Stimulated activated CD4-positive, alpha-beta T cell treated with anti-CD3 and anti-CD28 coated beads, Interleukin-2, amount 100 ng/mL, for 24 hours (primary cell): ENCODE results near the gene EIF3CL.
"Not testable (repeated sequence)": the region's sequence is repeated elsewhere in the genome, so short reads cannot be mapped to it uniquely, and the experiment has no call there.

Experiments
- DNase-seq, 2 donors: peaks; one replicate each; pipeline ENCODE4 v3.0.0-alpha.2; 2020

Gene EIF3CL, protein sequence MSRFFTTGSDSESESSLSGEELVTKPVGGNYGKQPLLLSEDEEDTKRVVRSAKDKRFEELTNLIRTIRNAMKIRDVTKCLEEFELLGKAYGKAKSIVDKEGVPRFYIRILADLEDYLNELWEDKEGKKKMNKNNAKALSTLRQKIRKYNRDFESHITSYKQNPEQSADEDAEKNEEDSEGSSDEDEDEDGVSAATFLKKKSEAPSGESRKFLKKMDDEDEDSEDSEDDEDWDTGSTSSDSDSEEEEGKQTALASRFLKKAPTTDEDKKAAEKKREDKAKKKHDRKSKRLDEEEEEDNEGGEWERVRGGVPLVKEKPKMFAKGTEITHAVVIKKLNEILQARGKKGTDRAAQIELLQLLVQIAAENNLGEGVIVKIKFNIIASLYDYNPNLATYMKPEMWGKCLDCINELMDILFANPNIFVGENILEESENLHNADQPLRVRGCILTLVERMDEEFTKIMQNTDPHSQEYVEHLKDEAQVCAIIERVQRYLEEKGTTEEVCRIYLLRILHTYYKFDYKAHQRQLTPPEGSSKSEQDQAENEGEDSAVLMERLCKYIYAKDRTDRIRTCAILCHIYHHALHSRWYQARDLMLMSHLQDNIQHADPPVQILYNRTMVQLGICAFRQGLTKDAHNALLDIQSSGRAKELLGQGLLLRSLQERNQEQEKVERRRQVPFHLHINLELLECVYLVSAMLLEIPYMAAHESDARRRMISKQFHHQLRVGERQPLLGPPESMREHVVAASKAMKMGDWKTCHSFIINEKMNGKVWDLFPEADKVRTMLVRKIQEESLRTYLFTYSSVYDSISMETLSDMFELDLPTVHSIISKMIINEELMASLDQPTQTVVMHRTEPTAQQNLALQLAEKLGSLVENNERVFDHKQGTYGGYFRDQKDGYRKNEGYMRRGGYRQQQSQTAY

DNA sequence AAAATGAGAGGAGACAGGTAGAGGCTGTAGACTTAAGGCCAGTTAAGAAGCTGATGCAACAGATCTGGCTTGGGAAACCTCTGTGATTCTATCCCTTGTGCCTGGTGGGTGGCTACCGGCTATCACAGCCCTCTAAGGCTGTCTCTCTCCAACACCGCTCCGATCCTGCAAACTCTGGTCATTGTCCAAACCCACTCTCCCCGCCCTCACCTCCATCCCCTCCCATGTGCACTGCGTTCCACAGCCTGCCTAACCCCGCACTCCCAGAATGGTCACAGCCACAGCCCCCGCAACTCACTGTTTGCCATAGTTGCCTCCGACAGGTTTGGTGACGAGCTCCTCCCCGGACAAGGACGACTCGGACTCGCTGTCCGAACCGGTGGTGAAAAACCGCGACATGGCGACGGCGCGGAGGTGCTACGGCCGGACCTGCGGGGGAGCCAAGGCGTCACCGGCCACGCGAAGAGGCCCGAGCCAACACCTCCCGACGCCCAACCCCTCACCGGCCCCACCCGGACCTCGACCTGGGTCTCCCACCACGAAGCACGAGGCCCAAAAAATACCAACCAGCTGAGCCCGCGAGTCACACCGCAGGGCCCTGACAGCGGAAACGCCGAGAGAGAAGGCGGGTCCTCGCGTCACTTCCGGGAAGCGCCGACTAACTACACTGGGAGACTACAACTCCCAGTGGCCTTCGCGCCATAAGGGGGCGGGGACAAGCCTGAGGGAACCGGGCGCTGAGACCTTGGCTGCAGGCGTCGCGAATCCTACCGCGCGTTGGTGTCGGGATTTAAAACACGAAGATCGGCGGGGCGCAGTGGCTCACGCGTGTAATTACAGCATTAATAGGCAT is at the start of gene EIF3CL:
EIF3CL (minus strand) TSS at position 622 of the 853 bp plus-strand sequence; CDS start at position 399, 223 bp downstream.
- DNase-seq: not testable (repeated sequence)

DNA sequence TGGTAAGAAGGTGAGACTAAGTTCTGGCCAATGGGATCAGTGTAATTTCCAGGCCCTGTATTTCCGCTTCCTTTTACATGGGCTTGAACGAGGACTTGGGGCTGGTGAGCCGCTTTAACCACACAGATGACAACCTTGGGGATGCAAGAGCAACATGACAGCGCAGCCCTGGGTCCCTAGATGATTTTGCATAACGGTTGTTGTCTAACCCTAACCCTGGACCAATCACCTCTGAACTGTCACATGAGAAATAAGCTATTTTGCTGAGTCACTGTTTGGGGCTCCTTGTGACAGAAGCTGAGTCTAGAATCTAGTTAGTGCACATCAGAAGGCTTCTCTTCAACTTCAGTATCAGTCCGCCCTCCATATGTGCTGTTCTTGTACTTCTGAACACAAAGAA is 43.4 kb upstream of the EIF3CL start:
- not testable (repeated sequence) for DNase-seq

DNA sequence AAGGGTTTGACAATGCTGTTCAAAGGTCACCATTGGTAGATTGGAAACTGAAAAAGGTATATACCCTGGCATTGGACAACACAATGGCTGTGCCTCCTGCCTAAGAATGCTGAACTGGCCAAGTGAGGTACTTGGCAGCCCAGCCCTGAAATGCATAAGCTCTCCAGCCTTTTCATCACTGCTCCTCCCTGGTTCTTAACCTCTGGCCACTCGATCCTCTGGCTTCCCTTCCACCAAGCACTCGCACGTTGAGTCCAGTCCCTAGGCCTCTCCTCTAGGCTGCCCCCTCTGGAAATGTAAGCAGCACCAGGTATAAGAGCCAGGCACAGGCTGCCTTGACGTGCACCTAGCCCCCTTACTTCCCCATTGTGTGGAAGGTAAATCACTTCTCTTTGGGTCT is 42.7 kb upstream of the EIF3CL start:
- not testable (repeated sequence) for DNase-seq

DNA sequence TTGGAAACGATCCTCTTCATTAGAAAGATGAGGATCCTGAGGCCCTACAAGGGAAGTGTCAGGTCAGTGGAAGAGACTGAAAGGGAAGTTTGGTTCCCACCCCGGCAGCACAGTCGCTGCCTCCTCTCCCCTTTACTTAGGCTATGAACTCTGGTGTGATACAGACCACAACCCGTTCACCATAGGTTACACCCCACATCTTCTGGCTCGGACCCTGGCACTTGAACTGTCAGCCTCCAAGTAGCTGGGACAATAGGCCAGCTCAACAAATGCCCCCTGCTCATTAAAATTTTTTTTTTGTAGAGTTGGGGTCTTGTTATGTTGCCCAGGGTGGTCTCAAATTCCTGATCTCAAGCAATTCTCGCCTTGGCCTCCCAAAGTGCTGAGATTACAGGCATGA is 40.3 kb upstream of the EIF3CL start:
- DNase-seq: not testable (repeated sequence)

DNA sequence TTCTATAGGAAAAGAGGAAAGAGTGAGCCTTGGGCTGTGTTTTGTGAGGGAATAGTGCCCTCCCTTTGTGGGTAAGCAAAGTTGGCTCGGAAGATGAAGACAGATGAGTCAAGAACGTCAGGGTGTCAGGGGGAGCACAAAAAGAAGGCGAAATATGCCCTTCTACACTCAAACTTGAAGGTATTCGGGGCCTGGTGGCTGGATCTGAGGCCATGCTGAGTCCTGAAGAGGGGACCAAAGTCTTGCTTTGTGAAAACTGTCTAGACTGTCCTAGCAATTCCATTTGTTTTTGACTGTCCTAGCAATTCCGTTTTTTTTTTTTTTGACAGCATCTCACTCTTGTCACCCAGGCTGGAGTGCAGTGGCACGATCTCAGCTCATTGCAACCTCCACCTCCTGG is 35.3 kb upstream of the EIF3CL start:
- not testable (repeated sequence) for DNase-seq

DNA sequence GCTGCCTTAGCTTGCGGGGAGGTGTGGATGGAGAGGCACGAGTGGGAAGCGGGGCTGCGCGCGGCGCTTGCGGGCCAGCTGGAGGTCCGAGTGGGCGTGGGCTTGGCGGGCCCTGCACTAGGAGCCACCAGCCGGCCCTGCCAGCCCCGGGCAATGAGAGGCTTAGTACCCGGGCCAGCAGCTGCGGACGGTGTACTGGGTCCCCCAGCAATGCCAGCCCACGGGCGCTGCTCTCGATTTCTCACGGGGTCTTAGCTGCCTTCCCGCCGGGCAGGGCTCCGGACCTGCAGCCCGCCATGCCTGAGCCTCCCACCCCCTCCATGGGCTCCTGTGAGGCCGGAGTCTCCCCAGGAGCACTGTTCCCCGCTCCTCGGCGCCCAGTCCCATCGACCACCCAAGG is 31.7 kb upstream of the EIF3CL start:
- not testable (repeated sequence) for DNase-seq

DNA sequence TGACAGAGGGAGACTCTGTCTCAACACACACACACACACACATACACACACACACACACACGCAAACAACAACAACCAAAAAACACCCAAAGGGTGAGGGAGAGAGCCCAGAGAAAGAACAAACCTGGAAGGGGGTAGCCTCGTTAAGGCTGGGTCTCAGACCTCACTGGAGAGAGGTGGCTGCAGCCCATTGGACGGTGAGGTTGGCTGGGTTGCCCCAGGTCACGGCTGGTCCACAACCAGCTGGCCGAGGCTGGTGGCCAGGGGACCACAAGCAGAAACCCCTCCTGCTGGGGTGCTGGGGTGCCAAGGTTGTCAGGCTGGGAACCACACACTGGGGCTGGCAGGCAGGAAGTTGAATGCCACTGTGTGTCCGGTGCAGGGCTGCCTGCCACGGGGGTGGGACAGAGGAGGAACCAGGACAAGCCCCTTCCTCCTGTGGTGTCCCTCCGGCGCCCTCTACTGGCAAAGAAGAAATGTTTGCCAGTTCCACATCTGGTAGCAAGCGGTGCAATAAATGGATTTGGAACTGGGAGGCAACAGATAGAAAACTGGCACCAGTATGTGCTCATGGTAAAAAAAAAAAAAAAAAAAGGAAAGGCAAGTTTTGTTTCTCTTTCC is 22.5 kb upstream of the EIF3CL start:
- not testable (repeated sequence) for DNase-seq

DNA sequence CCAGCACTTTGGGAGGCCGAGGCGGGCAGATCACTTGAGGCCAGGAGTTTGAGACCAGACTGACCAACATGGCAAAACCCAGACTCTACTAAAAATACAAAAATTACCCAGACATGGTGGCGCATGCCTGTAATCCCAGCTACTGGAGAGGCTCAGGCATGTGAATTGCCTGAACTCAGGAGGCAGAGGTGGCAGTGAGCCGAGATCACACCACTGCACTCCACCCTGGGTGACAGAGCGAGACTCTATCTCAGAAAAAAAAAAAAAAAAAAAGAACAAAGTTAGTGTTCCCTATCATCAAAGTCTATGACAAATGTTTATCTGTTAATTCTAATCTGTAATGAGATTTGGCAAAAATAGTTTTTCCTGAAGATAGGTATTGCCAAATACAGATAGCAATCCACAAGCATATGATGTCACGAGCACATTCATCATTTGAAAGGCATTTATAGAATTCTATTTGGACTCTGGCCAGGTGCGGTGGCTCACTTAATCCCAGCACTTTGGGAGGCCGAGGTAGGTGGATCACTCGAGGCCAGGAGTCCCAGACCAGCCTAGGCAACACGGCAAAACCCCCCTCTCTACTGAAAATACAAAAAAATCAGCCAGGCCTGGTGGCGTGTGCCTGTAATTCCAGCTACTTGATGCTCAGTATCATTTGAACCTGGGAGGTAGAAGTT is 17.6 kb upstream of the EIF3CL start:
- not testable (repeated sequence) for DNase-seq

DNA sequence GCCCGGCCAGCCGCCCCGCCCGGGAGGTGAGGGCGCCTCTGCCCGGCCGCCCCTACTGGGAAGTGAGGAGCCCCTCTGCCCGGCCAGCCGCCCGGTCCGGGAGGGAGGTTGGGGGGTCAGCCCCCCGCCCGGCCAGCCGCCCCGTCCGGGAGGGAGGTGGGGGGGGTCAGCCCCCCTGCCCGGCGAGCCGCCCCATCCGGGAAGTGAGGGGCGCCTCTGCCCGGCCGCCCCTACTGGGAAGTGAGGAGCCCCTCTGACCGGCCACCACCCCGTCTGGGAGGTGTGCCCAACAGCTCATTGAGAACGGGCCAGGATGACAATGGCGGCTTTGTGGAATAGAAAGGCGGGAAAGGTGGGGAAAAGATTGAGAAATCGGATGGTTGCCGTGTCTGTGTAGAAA is 13.4 kb upstream of the EIF3CL start:
- not testable (repeated sequence) for DNase-seq

DNA sequence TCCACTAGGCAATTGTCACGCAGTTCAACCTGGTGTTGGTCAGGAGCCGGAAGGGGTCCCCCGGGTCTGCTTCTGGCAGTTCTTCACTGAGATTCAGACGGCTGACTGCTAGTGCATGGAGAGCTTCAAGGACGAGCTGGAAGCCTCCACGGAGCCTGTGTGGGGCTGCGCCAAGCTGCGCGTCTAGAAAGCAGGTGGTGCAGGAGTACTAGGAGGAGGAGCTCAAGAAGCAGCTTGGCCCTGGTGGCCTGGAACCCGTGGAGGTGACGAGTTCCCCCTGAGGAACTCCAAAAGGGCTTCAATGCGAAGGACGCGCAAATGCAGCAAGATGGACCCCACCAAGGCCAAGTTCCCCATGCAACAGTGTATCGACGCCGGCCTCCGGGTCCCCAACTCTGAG is 10.9 kb upstream of the EIF3CL start:
- DNase-seq: not testable (repeated sequence)

DNA sequence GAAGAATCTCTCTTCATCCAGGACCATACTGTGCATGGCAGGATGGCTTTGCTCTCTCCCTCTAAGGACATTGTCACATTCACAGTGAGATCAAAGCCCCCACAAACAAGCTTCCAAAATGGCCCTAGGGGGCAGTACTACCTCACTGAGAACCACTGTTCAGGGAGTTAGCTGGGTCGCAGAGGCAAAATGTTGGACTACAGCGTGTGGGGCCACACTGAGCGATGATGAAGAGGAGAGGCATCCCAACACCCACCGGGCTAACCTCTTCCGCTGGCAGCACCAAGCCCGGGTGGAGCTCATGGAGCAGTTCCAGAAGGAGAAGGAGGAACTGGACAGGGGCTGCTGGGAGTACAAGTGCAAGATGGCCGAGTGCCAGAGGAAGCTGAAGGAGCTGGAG is 9.9 kb upstream of the EIF3CL start:
- DNase-seq: not testable (repeated sequence)

DNA sequence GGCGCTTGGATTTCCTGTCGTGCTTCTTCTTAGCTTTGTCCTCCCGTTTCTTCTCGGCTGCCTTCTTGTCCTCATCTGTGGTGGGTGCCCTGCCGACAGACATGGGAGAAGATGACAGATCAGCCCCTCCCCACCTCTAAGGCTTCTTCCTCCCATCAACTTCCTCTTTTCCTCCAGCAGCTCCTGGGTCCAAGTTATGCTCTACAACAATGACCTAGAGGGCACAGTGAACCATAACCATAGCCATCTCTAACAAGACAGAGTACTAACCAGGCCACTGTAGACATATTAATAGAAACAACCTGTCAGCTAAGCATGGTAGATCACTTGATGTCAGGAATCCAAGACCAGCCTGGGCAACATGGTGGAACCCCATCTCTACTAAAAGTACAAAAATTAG is 11.6 kb downstream of the EIF3CL start:
- not testable (repeated sequence) for DNase-seq

DNA sequence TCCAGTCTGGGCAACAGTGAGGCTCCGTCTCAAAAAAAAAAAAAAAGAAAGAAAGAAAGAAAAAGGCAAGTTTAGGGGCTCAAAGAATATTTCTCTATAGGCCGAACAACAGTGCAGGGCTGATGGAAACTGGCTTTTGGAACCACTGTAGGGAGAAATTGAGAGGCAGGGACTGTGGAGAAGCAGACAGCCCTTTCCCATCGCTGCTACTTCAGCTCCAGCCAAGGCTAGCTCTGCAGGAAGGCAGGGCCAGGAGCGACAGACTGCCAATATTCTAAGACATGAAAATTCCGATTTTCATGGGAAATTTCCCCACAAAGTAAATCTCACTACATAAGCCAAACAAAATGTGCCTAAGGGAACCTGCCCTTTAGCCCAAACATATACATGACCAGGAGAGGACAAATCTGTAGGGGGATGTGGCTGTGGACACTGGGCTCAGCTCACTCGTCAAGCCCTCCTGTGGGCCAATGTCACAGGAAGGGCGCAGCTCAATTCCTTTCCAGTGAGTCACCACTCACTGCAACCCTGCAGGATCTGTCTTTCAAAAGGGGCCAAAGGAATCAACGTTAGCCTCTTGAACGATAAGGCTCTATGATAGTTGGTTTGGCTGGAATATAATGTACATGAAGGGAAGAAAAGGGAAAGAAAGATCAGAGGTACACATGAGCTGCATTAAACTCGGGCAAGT is 21.3 kb downstream of the EIF3CL start:
- not testable (repeated sequence) for DNase-seq

DNA sequence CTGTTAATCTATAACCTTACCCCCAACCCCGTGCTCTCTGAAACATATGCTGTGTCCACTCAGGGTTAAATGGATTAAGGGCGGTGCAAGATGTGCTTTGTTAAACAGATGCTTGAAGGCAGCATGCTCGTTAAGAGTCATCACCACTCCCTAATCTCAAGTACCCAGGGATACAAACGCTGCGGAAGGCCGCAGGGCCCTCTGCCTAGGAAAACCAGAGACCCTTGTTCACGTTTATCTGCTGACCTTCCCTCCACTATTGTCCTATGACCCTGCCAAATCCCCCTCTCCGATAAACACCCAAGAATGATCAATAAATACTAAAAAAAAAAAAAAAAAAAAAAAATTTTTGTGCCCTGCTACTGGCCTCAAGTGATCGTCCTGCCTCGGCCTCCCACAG is 25.8 kb downstream of the EIF3CL start:
- DNase-seq: not testable (repeated sequence)

DNA sequence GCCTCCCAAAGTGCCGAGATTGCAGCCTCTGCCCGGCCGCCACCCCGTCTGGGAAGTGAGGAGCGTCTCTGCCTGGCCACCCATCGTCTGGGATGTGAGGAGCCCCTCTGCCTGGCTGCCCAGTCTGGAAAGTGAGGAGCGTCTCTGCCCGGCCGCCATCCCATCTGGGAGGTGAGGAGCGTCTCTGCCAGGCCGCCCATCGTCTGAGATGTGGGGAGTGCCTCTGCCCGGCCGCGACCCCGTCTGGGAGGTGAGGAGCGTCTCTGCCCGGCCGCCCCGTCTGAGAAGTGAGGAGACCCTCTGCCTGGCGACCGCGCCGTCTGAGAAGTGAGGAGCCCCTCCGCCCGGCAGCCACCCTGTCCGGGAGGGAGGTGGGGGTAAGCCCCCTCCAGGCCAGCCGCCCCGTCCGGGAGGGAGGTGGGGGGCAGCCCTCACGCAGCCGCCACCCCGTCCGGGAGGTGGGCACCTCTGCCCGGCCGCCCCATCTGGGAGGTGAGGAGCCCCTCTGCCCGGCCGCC is 26.5 kb downstream of the EIF3CL start:
- not testable (repeated sequence) for DNase-seq

DNA sequence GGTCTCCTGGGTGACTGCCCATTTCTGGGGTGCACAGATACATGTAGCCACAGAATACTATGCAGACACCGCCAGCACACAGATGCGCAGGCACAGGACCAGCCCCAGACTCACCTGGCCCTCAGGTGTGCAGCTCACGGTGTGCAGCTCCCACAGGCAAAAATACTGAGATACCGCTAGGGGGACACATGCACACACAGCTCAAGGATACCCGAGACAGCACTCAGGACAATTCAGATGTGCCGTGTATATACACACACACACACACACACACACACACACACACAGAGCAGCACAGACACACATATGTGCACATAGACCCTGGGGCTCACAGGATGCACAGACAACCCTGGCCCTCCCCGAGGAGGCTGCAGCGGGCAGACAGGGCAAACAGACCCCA is 28.5 kb downstream of the EIF3CL start:
- DNase-seq: not testable (repeated sequence)

DNA sequence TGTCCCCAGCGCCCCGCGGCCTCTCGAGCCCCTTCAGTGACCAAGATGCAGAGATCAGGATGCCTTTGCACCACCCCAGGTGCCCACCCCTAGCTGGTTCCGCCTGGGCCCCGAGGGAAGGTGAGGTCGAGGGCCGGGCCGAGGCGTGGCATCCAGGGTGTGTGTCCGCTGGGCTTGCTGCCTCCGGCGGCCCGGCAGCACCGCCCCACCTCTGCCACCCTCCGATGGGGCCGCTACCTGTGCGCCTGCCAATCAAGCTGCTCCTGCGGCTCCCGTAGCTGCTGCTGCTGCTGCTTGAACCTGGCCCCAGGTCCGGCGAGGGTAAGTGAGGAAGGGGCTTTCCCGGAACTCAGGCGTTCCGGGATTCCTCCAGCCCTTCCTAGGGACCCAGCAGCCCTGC is 29.4 kb downstream of the EIF3CL start:
- not testable (repeated sequence) for DNase-seq

DNA sequence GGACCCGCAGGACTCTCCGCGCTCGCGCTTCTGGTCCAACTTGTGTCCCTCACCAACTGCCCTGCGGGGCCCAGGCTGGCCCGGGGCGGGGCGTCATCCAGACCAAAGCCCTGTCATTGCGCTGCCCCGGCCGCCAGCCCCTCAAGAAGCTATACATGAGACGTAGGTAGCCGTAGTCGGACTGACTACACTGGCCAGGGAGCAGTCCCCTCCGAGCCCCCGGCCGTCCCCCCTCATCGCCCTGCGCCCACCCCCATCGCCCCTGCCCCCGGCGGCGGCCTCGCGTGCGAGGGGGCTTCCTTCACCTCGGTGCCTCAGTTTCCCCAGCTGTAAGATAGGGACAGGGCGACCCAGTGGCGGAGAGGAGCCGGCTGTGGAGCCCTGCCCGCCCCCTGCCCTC is 35.7 kb downstream of the EIF3CL start:
- not testable (repeated sequence) for DNase-seq

DNA sequence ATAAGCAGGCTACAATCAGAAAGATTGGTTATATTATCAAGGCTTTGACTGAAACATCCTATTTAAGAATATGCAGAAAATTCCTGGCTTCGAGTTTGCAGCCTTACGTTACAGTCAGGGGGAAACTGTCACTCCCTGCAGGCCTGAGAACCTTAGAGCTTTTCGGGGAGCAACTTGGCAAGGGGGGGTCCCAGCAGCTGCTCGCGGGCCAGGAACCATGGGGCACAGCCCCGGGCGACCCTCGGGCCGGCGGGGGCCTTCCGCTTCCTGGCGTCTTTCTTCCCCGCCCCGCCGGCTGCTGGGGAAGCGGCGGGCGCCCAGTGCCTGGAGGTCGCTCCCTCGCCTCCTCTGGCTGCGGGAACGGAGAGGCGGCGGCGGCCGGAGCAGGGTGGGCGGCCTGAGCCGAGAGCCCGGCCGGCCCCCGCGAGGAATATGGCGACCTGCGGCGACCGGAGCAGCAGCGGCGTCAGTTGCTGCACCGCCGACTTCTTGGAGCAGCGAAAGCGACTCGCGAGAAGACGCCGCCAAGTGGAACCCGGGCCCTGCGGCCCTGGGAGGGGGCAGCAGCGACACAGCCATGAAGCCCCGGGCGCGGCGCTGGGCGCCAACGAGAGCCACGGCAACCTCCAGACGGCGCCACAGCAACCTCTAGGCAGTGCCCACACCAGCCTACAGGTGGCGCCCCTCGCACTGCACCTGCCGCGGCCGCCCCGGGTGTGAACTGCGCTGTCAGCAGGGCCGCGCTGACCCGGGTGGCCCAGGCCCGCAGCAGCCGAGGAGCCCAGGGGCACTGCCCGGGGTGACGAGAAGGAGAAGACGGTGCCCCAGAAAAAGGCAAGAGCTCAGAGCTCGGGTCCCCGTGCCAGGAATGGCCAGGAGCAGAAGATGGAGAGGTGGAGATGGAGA is 39.1 kb downstream of the EIF3CL start:
- DNase-seq: not testable (repeated sequence)

DNA sequence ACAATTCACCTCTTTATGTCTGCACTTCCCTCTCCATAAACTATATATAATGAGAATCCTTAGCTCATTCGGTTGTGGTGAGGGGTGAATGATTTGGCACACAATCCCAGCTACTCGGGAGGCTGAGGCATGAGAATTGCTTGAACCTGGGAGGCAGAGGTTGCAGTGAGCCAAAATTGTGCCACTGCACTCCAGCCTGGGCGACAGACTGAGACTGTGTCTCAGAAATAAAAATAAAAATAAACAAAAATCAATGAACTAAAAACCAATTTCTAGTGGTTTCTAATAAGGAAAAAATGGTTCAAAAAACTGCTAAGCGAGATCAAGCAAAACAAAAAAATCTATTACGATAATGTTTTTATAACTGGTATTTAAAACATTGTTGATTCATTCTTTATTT is 40.2 kb downstream of the EIF3CL start, which contains the start of gene NPIPB6:
NPIPB6 (minus strand) TSS at position 101 of the 400 bp plus-strand sequence. CDS start 686 bp downstream, outside the sequence.
- not testable (repeated sequence) for DNase-seq
